Retina (tissue), 1 donor: ENCODE measurements around the gene COL24A1.
"Not testable (repeated sequence)": the region's sequence is repeated elsewhere in the genome, so short reads cannot be mapped to it uniquely, and the experiment has no call there.

Experiments used
- DNase-seq: peaks from one replicate; pipeline ENCODE4 v3.0.0-alpha.2; 2016

The COL24A1 gene

GRCh38 chr1:86072474-86072873, 84.1 kb downstream of the COL24A1 start:
- not testable (repeated sequence) for DNase-seq

DNA sequence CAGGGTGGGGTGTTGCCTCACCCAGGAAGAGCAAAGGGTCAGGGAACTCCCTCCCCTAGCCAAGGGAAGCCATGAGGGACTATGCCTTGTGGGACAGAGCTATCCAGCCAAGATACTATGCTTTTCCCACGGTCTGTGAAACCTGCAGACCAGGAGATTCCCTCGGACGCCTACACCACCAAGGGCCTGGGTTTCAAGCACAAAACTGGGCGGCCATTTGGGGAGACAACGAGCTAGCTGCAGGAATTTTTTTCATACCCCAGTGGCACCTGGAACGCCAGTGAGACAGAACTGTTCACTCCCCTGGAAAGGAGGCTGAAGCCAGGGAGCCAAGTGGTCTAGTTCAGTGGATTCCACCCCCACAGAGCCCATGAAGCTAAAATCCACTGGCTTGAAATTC, 84.7 kb downstream of the COL24A1 start:
- not testable (repeated sequence) for DNase-seq

DNA sequence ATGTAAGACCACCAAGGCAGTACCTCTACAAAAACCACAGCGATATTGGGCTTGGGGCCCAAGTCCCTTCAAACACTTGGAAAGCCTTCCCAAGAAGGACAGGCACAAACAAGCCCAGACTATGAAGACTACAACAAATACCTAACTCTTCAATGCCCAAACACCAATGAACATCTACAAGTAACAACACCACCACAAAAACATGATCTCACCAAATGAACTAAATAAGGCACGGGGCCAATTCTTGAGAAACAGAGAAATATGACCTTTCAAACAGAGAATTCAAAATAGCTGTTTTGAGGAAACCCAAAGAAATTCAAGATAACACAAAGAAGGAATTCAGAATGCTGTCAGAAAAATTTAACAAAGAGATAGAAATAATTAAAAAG, 86.8 kb downstream of the COL24A1 start:
- no peak for DNase-seq

- DNase-seq: no peak
Measured at GRCh38 chr1:86068841-86069756, 87.5 kb downstream of the COL24A1 start.

GRCh38 chr1:86068271-86068721, 88.3 kb downstream of the COL24A1 start:
- no peak for DNase-seq

DNA sequence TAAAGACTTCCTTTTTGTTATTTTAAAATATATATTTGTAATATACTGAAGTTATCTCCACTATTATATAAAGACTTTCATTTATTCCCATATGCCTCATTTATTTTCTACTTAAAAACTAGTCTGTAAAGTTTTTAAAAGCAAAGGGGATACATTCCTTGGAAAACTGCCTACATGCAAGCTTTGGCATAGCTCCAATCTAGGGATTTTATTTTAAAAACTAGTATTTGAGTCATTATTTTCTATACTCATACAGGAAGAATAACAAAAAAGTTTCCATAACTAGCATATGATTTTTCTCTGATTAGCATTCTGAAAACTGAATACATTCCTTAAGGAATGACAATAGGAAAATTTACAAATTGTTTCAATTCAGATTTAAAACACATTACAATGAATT, 88.9 kb downstream of the COL24A1 start:
- no peak for DNase-seq

GRCh38 chr1:86064899-86065298, 91.7 kb downstream of the COL24A1 start:
- no peak for DNase-seq

DNA sequence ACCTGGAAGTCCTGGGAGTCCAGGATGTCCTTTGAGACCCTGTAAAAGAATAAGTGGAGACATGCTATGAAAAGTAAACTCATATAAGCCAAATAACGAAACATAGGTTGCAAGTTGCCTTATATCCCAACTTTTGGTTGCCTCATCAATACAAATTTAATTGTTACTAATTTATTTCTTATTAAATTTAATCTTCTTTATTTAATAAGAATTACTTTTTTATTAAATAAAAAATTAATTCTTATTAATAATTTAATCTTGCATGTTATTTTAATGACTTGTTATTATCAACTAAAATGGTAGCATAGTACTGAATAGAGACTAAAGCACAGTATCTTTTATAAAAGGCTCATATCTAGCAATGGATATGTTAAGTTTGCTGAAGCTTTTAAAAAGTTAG, 92.9 kb downstream of the COL24A1 start:
- no peak for DNase-seq

GRCh38 chr1:86062453-86062852, 94.1 kb downstream of the COL24A1 start:
- DNase-seq: no peak

DNA sequence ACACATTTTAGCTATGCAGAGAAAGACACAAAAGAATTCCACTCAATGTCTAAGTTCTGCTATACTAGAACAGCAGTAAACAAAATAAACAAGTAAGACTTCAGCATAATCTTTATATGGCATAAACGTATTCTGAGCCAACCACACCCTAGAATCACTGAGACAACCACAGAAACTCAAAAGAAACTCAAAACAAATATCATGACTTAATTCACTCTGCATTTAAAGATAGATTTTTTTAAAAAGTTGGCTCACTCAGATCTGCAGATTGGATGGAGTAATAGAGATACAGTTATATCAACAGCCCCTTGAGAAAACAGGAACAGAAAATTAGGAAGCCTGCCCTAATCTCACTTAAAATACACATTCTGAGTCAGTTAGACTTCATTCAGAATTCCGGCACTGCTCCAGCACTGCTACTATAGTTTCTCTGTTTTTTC, 95.0 kb downstream of the COL24A1 start:
- no peak for DNase-seq

DNA sequence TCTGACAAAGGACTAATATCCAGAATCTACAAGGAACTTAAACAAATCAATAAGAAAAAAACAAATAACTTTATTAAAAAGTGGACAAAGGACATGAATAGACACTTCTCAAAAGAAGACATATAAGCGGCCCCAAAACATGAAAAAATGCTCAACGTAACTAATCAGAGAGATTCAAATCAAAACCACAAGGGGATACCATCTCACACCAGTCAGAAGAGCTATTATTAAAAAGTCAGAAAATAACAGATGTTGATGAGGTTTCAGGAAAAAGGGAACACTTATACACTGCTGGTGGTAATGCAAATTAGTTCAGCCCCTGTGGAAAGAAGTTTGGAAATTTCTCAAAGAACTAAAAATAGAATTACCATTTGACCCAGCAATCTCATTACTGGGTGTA, 102.2 kb downstream of the COL24A1 start:
- DNase-seq: no peak

DNA sequence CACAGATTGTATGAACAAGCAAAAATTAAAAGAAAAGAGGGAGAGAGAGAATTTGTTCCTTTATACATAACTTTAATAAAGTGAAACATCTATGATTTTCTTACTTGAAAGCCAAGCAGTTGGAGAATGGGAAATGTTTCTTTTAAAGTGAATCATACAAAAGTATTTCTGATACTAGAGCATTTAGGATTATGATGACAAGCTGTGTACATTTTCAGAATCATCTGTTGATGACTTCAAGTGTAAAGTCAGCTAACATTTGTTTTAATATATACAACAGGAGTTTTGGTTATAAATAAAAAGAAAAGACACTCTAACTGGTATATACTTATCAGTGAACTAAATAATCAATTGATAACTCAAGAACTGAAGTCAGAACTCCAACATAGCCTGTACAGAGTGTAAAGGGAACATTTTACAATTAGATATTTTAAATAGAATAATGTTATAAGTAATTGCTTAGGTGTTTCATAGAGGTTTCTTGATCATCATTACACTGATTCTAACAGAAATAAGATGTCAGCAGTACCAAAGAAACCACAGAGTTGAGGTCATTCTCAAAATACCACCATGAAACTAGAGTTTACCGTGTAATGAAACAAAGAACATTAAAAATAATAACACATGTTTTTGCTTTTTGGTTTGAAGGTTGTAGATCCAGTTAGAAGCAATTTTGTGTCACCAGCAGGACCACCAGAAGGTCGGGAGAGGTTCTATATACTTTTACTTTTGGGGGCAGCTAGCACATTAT, 103.4 kb downstream of the COL24A1 start:
- DNase-seq: no peak

DNA sequence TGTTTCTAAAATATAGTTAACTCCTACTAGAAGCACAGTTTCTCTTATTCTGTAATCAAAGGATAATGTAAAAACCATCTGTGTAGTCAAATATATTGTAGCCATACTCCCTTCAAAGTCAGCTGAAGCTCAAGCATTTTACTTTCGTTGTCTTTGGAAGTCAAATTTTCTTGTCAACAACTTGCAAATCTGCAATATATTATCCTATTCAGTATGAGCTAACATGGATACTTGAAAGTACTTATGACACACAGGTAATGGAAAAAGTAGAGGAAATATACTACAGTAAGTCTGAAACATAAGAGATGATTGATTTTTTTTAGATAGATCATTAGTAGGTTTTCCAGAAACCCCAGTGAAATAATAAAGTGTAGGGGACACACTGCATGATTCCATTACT, 121.5 kb downstream of the COL24A1 start:
- no peak for DNase-seq

DNA sequence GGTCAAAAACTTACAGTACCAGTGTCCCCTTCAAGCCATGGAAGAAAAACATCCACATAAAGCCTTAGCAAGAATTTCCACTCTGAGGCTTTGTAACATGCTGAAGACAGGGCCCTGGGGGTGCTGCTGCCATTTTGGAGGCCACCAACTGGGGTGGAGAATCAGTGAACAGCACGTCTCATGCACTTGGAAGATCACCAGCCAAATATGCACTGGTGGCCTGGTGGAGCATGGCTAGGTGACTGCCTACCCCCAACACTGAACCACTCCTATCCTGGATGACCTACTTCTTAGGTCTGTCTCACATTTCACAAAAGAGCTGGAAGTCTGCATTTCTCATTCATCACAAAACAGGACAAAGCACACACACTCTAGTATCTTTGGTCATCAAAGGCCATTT, 126.4 kb downstream of the COL24A1 start:
- DNase-seq: no peak

GRCh38 chr1:86018283-86018923, 138.2 kb downstream of the COL24A1 start:
- peak; percentile 75 for DNase-seq

DNA sequence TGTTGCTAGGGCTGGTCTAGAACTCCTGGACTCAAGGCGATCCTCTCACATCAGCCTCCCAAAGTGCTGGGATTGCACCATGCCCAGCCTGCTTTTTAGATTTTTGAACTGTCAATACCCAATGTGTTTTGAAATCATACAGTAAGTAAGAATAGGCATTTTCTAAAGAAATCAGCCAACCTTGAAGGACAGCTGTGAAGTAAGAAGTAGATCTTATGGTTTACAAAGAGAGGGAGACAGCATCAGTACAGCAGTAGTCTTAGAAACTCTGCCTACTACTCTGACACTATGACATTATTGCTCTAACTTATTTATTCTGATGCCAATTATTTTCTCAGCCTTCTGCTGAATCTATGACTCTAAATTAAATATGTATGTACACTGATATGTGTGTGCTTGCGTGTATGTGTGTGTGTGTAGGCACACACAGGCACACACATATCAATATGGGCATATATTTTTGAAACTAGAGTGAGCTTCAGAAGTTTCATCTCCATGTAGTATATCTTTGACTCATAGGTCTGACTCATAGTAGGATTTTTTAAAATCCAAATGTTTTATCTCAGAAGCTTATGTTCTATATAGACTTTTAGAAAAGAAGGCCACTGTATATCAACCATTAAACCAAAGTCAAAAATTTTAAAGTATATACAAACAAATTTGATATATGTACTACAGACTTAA, 140.4 kb downstream of the COL24A1 start:
- no peak for DNase-seq

- DNase-seq: no peak
Measured at GRCh38 chr1:86015375-86015774, 141.2 kb downstream of the COL24A1 start.

DNA sequence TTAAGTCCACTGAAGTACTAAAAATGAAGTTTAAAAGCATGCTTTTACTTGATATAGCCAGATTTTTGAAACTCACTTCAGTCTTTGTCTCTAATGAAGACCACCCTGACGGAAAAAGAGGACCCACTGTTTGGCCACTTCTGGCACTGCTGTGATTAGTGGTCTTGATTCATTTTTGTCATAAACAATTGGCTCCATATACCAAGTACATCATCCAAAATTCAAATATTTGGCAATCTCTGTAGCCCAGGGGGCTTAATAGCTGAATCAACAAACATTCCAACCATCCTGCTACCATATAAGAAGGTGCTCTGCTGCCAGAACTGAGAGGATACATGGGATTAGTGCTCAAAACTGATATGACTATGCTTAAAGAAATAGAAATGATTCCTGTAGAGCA, 156.0 kb downstream of the COL24A1 start:
- no peak for DNase-seq

DNA sequence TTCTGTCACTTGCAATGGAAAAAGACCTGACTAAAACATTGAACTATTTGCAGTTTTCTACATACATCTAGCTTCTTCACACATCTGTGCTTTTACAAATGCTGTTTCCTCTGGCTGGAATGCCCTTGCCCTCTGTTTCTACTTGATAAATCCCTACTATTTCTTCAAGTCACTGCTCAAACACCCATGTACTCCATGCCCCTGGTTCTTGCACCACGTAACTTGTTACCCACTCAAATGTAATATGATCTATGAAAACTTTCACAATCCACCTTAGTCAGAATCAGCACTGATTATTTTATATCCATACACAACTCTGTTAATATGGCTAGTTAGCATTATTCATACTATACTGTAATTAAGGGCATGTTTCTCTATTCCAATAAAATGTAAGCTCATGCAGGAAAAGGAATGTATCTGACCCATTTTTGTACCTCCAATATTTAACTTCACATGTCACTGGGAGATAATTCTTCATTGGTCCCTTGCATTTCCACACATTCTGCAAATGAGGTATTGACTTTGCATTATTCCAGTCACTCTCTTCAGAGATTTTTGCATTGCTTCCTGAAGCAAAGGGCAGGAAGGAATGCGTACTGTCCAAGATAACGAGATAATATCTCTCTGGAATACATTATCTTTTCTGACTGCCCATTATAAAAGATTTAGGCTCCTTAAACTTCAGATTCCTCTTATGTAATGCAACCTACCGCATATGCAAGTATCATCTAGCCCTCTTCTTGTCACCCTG, 158.3 kb downstream of the COL24A1 start:
- no peak for DNase-seq

GRCh38 chr1:85992791-85993190, 163.8 kb downstream of the COL24A1 start:
- DNase-seq: no peak

DNA sequence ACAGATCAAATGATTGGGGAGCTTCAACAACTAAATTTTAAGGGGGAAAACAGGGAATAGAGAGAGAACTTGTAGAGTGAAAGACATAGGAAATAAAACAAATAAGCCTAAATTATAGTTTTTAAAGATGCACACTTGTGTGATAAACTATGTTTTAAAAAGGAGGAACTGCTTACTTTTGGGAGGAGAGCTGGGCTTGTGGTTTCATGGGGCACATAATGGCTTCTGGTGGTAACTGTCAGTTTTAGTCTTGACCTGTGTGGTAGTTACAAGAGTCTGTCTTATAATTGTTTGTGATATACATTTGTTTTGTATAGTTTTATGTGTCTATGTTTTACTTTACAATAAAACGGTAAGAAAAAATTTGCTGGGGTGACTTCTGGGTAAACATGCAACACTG, 165.3 kb downstream of the COL24A1 start:
- no peak for DNase-seq

DNA sequence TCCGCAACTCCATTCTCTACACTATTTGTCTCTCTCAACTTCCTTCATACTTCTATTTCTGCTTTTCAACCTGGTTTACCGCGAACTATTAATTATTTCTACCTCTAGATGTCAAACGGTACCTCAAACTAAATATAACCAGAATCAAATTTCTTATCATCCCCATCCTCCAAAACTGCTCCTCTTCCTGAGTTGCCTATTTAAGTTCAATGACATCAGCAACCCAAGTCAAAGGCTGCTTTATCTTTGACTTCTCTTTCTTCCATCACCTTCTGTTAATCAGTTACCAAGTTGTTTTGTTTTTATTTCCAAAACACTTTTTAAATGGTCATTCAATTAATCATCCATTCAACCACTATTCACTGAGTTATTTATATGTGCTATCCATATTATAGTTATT, 171.9 kb downstream of the COL24A1 start:
- no peak for DNase-seq
